ENCODE data around the gene RASSF3. TPM values are rescaled to one million over a fixed set of nuclear protein-coding genes. Genes with fewer than 3 reads are reported as not detected.

Gene RASSF3
- total RNA-seq, 2 experiments from 2014 or later: 118 to 127 TPM

DNA sequence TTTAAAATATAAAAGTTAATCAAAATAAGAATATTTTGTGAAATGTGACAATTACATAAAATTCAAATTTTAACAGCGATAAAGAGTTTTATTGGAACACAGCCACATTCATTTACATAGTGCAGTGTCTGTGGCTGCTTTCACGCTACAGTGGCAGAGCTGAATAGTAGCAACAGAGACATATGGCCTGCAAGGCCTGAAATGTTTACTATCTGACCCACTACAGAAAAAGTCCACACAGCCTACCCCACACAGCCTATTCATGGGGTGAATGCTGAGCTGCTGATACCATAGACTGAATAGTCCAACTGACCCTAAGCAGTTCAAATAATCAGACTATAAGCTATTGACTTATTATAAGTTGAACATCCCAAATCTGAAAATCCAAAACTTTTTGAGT is 135.7 kb downstream of the RASSF3 start:
- Histone ChIP-seq H3K27me3 (ENCODE audit: control insufficient read depth in 1 of 2, insufficient read depth in 2 of 2, low read length in 2 of 2) (no peaks in the 10 kb centered on the region), H3K4me1 (ENCODE audit: insufficient read depth, low read length) (no peaks in the 10 kb centered on the region), H3K4me3 (ENCODE audit: low read length) (no peak overlapping the region), H3K27ac (ENCODE audit: low read depth in 1 of 2, low read length in 2 of 2) (no peak overlapping the region), H3K36me3 (ENCODE audit: insufficient read depth, low read length) (peaks cover 67% of the 10 kb centered on the region), H3K9me3 (ENCODE audit: control insufficient read depth in 1 of 2, insufficient read depth in 1 of 2, low read length in 2 of 2) (no peaks in the 10 kb centered on the region)
- Mint-ChIP-seq H3K9me3 (no peaks in the 10 kb centered on the region), H3K36me3 (ENCODE audit: low read depth) (peaks cover 84% of the 10 kb centered on the region), H3K27ac (no peak overlapping the region), H3K27me3 (no peaks in the 10 kb centered on the region), H3K4me3 (no peak overlapping the region), H3K4me1 (ENCODE audit: low read depth) (no peaks in the 10 kb centered on the region)
- ATAC-seq (ENCODE audit: poor library complexity) (no peak), DNase-seq (no peak)
- intact Hi-C loops (cut with DNase I, micrococcal nuclease): no loop called here
- no peak for TF ChIP-seq CTCF (IDR thresholded peaks at IDR 0.05)
- POLR2A ChIA-PET: interaction anchor here (1.3 kb wide), 1 partner anchor 10 kb away, joined by 4 read pairs; no protein-coding TSS in a partner anchor
- CTCF ChIA-PET: no interaction called here

GRCh38 chr12:64746663-64747062 is 136.4 kb downstream of the RASSF3 start:
- peak in 2 of 14 experiments; percentile 32 to 40 for DNase-seq
- ChIA-PET CTCF (no interaction called here), POLR2A (interaction anchor here (1.3 kb wide), 1 partner anchor 10 kb away, joined by 4 read pairs; no protein-coding TSS in a partner anchor)
- peaks cover 66% of the 10 kb centered on the region for H3K36me3 ChIP-seq (ENCODE audit: insufficient read depth, low read length)
- H3K27me3 Mint-ChIP-seq: no peaks in the 10 kb centered on the region
- no peaks in the 10 kb centered on the region for H3K27me3 ChIP-seq (ENCODE audit: control insufficient read depth in 1 of 2, insufficient read depth in 2 of 2, low read length in 2 of 2)
- peaks cover 83% of the 10 kb centered on the region for H3K36me3 Mint-ChIP-seq (ENCODE audit: low read depth)
- intact Hi-C loops (cut with DNase I, micrococcal nuclease): no loop called here
- no peaks in the 10 kb centered on the region for H3K4me1 ChIP-seq (ENCODE audit: insufficient read depth, low read length)
- TF ChIP-seq CTCF (IDR thresholded peaks at IDR 0.05): no peak
- no peak overlapping the region for H3K27ac ChIP-seq (ENCODE audit: low read depth in 1 of 2, low read length in 2 of 2)
- no peak overlapping the region for H3K4me3 Mint-ChIP-seq
- no peaks in the 10 kb centered on the region for H3K9me3 Mint-ChIP-seq
- no peak for ATAC-seq (ENCODE audit: poor library complexity)
- H3K4me1 Mint-ChIP-seq (ENCODE audit: low read depth): no peaks in the 10 kb centered on the region
- no peak overlapping the region for H3K27ac Mint-ChIP-seq
- no peak overlapping the region for H3K4me3 ChIP-seq (ENCODE audit: low read length)
- H3K9me3 ChIP-seq (ENCODE audit: control insufficient read depth in 1 of 2, insufficient read depth in 1 of 2, low read length in 2 of 2): no peaks in the 10 kb centered on the region

Small RNA genes lying within 50 kb of the gene (microRNA-seq; reads per million reads assigned to microRNA genes)
- gene MIR548C (ENCODE audit: borderline microRNAs expressed, borderline replicate concordance) (not detected), gene MIR548Z (ENCODE audit: borderline microRNAs expressed, borderline replicate concordance) (not detected)

Other genes with a start within 250 kb of the RASSF3 start
- gene C12orf56, start 219.7 kb upstream of the RASSF3 start, total RNA-seq: under 1 TPM; 0.08 to 0.17 TPM
- 10 to 100 TPM; 39.6 to 40.0 TPM for gene XPOT, start 206.1 kb upstream of the RASSF3 start, total RNA-seq
- 1 to 10 TPM; 5.6 to 7.2 TPM for gene TBK1, start 158.4 kb upstream of the RASSF3 start, total RNA-seq
- 10 to 100 TPM in 1 of 2 experiments, 1 to 10 TPM in 1; 8.7 to 10.0 TPM for gene GNS, start 148.9 kb downstream of the RASSF3 start, total RNA-seq
- under 1 TPM; 0.28 to 0.49 TPM for gene TBC1D30, start 214.2 kb downstream of the RASSF3 start, total RNA-seq